SK-N-SH (cell line): ENCODE data around the gene WDR33. TPM values are rescaled to one million over a fixed set of nuclear protein-coding genes. Genes with fewer than 3 reads are reported as not detected.

Experiments used
- CTCF ChIA-PET: fragments of 300-600, 350-600 bp; formaldehyde crosslinking; extraction: SDS; loops from one replicate; lab custom pipeline; 2021; lab: Yijun Ruan, JAX
- POLR2A ChIA-PET: fragments of 350-600 bp; sonication (Branson Sonifier 250); formaldehyde crosslinking; extraction: SDS; loops from one replicate; lab custom pipeline; 2020; ENCODE audit warnings: antibody characterized with exemption, inconsistent platforms; lab: Yijun Ruan, JAX
- DNase-seq: peaks from one replicate; pipeline ENCODE4 v3.0.0; 2012
- H2AFZ ChIP-seq: fragments of 200-600 bp; sonication (generic); 2 replicates; pipeline ENCODE4 v1.8.1; 2016; ENCODE audit warnings: antibody characterized with exemption, mild to moderate bottlenecking, low read depth
- H3F3A ChIP-seq: fragments of 200-600 bp; sonication (generic); replicated peaks from 2 replicates; pipeline ENCODE3; 2016; ENCODE audit warnings: antibody characterized with exemption, mild to moderate bottlenecking; ENCODE audit not compliant: insufficient read depth
- H3K27ac ChIP-seq, 2 experiments: fragments of 200-500 bp in 1 of 2; fragments of 200-600 bp in 1 of 2; sonication (Bioruptor generic) in 1 of 2; sonication (generic), shearing (Covaris generic) in 1 of 2; 2 replicates each; pipeline versions ENCODE4 v1.5.1 to v1.6.1; 2014 to 2016; ENCODE audit warnings: low read depth in 2 of 2, inconsistent platforms in 1 of 2, low read length in 1 of 2, mild to moderate bottlenecking in 1 of 2, mixed read lengths in 1 of 2
- H3K27me3 ChIP-seq: fragments of 200-600 bp; sonication (generic), shearing (Covaris generic); 2 replicates; pipeline ENCODE4 v1.6.1; 2016; ENCODE audit warnings: mixed run types; ENCODE audit not compliant: insufficient read depth
- H3K36me3 ChIP-seq, 2 experiments: fragments of 200-500 bp in 1 of 2; fragments of 200-600 bp in 1 of 2; sonication (Bioruptor generic) in 1 of 2; sonication (generic) in 1 of 2; replicated peaks in 1 of 2; 2 replicates each; pipeline versions ENCODE3 to v1.5.1; 2014 to 2016; ENCODE audit warnings: low read length in 1 of 2, mild to moderate bottlenecking in 1 of 2; ENCODE audit not compliant: insufficient read depth in 2 of 2, control insufficient read depth in 1 of 2
- H3K4me1 ChIP-seq, 2 experiments: fragments of 200-500 bp in 1 of 2; fragments of 200-600 bp in 1 of 2; sonication (Bioruptor generic) in 1 of 2; sonication (generic), shearing (Covaris generic) in 1 of 2; 2 replicates each; pipeline versions ENCODE4 v1.5.1 to v1.6.1; 2014 to 2016; ENCODE audit warnings: low read depth in 1 of 2, low read length in 1 of 2, mixed run types in 1 of 2; ENCODE audit not compliant: insufficient read depth in 2 of 2, control insufficient read depth in 1 of 2
- H3K4me2 ChIP-seq: fragments of 200-600 bp; sonication (generic), shearing (Covaris generic); 2 replicates; pipeline ENCODE4 v1.6.1; 2017; ENCODE audit warnings: mixed run types
- H3K4me3 ChIP-seq, 2 experiments: fragments of 200-500 bp in 1 of 2; fragments of 200-600 bp in 1 of 2; sonication (Bioruptor generic) in 1 of 2; sonication (generic), shearing (Covaris generic) in 1 of 2; 2 replicates each; pipeline versions ENCODE4 v1.5.1 to v1.8.1; 2014 to 2016; ENCODE audit warnings: low read depth in 2 of 2, inconsistent platforms in 1 of 2, low read length in 1 of 2, mild to moderate bottlenecking in 1 of 2, mixed read lengths in 1 of 2, moderate library complexity in 1 of 2
- H3K79me2 ChIP-seq: fragments of 200-600 bp; sonication (generic); 2 replicates; pipeline ENCODE4 v1.8.1; 2017; ENCODE audit warnings: mild to moderate bottlenecking; ENCODE audit not compliant: insufficient read depth
- H3K9ac ChIP-seq: fragments of 200-600 bp; sonication (generic); 2 replicates; pipeline ENCODE4 v1.6.1; 2017; ENCODE audit warnings: mixed run types
- H3K9me2 ChIP-seq: fragments of 200-600 bp; sonication (generic); 2 replicates; pipeline ENCODE4 v1.6.1; 2017; ENCODE audit warnings: mixed run types
- H3K9me3 ChIP-seq: fragments of 200-600 bp; sonication (generic); 2 replicates; pipeline ENCODE4 v1.6.1; 2017; ENCODE audit warnings: mixed run types, mild to moderate bottlenecking, moderate library complexity
- H4K20me1 ChIP-seq: fragments of 200-600 bp; sonication (generic); 2 replicates; pipeline ENCODE4 v1.6.1; 2017; ENCODE audit warnings: mild to moderate bottlenecking, mixed run types; ENCODE audit not compliant: insufficient read depth
- EP300 ChIP-seq, 2 experiments: IDR thresholded peaks; 2 replicates each; pipeline versions ENCODE4 v1.4.0 to v1.6.1; 2012; ENCODE audit warnings: borderline replicate concordance in 1 of 2, low read depth in 1 of 2, low read length in 1 of 2
- EZH2phosphoT487 ChIP-seq: fragments of 200-600 bp; sonication (generic); IDR thresholded peaks from 2 replicates; pipeline ENCODE4 v1.6.1; 2017; ENCODE audit warnings: low read depth, mixed run types, mild to moderate bottlenecking, antibody characterized with exemption, moderate library complexity, borderline replicate concordance
- FOSL2 ChIP-seq: IDR thresholded peaks from 2 replicates; pipeline ENCODE4 v1.4.0; 2012; ENCODE audit warnings: low read depth, mild to moderate bottlenecking, moderate library complexity, borderline replicate concordance
- FOXM1 ChIP-seq: IDR thresholded peaks from 2 replicates; pipeline ENCODE4 v1.4.0; 2012; ENCODE audit warnings: low read depth, mild to moderate bottlenecking
- GABPA ChIP-seq: IDR thresholded peaks from 2 replicates; pipeline ENCODE4 v1.4.0; 2012; ENCODE audit warnings: low read depth, mild to moderate bottlenecking
- GATA2 ChIP-seq: sonication (generic); formaldehyde crosslinking; IDR thresholded peaks from 2 replicates; pipeline ENCODE4 v1.5.0; 2020; ENCODE audit warnings: mild to moderate bottlenecking, missing genetic modification reagents
- MXI1 ChIP-seq: IDR thresholded peaks from 2 replicates; pipeline ENCODE4 v1.6.1; 2012; ENCODE audit warnings: mild to moderate bottlenecking, low read depth, low read length, improper control_type of control experiment
- NFIC ChIP-seq: IDR thresholded peaks from 2 replicates; pipeline ENCODE4 v1.4.0; 2012; ENCODE audit warnings: borderline replicate concordance
- NRF1 ChIP-seq: IDR thresholded peaks from 2 replicates; pipeline ENCODE4 v1.6.1; 2012; ENCODE audit warnings: low read depth, mild to moderate bottlenecking, low read length
- RCOR1 ChIP-seq: fragments of 150-350 bp; IDR thresholded peaks from 2 replicates; pipeline ENCODE4 v1.6.1; 2017; ENCODE audit warnings: antibody characterized with exemption, low read length
- RFX5 ChIP-seq: IDR thresholded peaks from 2 replicates; pipeline ENCODE4 v1.6.1; 2012; ENCODE audit warnings: mild to moderate bottlenecking, improper control_type of control experiment, low read length
- RXRA ChIP-seq: IDR thresholded peaks from 2 replicates; pipeline ENCODE4 v1.4.0; 2012; ENCODE audit warnings: low read depth, mild to moderate bottlenecking, borderline replicate concordance
- TAF1 ChIP-seq: IDR thresholded peaks from 2 replicates; pipeline ENCODE4 v1.6.1; 2012; ENCODE audit warnings: low read depth, mild to moderate bottlenecking, low read length, moderate library complexity, borderline replicate concordance
- TCF12 ChIP-seq: IDR thresholded peaks from 2 replicates; pipeline ENCODE4 v1.4.0; 2012
- TEAD4 ChIP-seq: IDR thresholded peaks from 2 replicates; pipeline ENCODE4 v1.4.0; 2012; ENCODE audit warnings: mild to moderate bottlenecking, borderline replicate concordance; ENCODE audit not compliant: insufficient read depth
- YY1 ChIP-seq: IDR thresholded peaks from 2 replicates; pipeline ENCODE4 v1.4.0; 2012; ENCODE audit warnings: low read depth, mild to moderate bottlenecking
- WGBS: methylation state at CpG from one replicate; pipeline ENCODE4 v1.1.6; 2017; ENCODE audit warnings: low lambda C conversion rate; 5-methylcytosine and 5-hydroxymethylcytosine counted together
- polyA plus RNA-seq, 3 experiments: library from polyadenylated mRNA; depleted of rRNA; stranded (reverse); fragments of >200 nt; gene quantifications; 2 replicates each; pipeline ENCODE4 v1.2.3, GENCODE V29; 2012
- TF ChIP-seq, protein P1 (sequence below): IDR thresholded peaks from 2 replicates; pipeline ENCODE4; 2012
- TF ChIP-seq, protein P2 (sequence below): IDR thresholded peaks from 2 replicates; pipeline ENCODE4 v1.4.0; 2012; ENCODE audit warnings: low read depth
- TF ChIP-seq, protein P3 (sequence below): fragments of 150-350 bp; IDR thresholded peaks from 2 replicates; pipeline ENCODE4 v1.6.1; 2017; ENCODE audit warnings: antibody characterized with exemption, low read length, low read depth, borderline replicate concordance

WDR33 gene
- polyA plus RNA-seq, 1 of the 3 experiments (the other 2 are of a cell fraction): 12.4 TPM

DNA sequence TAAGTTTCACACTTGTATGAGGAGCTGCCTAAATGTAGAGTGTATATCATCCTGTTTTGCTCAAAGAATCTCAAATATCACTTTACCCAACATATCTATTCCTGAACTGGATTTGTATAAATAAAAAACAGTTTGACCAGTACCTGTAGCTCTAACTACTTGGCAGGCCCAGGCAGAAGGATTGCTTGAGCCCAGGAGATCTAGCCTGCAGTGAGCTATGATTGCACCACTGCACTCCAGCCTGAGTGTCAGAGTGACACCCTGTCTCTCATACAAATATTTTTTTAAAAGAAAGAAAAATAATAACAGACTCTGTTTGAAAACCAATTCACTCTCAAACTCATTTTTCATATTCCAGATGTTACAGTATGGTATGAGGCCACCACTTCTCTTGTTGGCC lies 127.9 kb downstream of the WDR33 start:
- CTCF ChIA-PET: interaction anchor here (0.8 to 5.2 kb wide), 4 partner anchors 12 to 92 kb away, joined by 3 to 19 read pairs (median 7); no protein-coding TSS in a partner anchor
- H3K27me3 ChIP-seq: no peaks in the 10 kb centered on the region
- POLR2A ChIA-PET: interaction anchor here (1.8 kb wide), 1 partner anchor 19 kb away, joined by 4 read pairs; no protein-coding TSS in a partner anchor

DNA sequence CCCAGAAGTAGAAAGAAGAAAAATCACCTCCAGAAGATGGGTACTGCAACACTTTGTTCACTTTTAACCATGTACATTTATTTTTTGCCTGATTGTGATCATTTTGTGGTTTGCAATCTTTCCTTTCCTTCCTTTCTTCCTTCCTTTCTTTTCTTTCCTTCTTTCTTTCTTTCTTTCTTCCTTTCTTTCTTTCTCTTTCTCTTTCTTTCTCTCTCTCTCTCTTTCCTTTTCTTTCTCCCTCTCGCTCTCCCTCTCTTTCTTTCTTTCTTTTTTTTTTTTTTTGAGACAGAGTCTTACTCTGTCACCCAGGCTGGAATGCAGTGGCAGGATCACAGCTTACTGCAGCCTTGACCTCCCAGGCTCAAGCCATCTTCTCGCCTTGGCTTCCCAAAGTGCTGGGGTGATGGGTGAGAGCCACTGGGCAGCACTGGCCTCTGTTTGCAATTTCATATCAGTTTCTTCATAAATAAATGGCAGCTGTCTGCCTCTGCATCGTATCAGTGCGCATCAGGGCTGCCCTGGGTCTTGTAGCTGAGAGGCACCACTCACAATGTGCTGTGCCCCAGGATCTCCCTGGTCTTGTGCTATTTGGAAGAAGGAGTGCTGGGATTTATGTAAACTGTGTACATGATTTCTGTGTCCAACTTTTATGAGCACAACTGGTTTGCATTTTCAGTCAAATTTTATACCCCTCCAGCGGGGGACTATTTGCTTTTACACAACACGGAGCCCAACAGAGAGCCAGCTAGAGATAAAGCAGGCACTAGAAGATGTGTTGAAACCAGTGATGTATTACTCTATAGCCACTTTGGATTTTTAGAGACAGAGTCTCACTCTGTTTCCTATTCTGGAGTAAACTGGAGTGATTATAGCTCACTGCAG lies 128.8 kb downstream of the WDR33 start:
- Histone ChIP-seq H3K27me3 (peaks cover 7% of the 10 kb centered on the region; the same call in 1 of the 2 replicates), H3K9me3 (no peaks in the 10 kb centered on the region), H3K4me2 (no peak overlapping the region), H3K36me3 (no peaks in the 10 kb centered on the region), H2AFZ (no peak overlapping the region), H3K4me3 (no peak overlapping the region), H4K20me1 (no peaks in the 10 kb centered on the region), H3K9me2 (no peaks in the 10 kb centered on the region), H3K9ac (no peak overlapping the region), H3K27ac (no peak overlapping the region), H3K79me2 (no peaks in the 10 kb centered on the region), H3F3A (no peaks in the 10 kb centered on the region), H3K4me1 (peaks cover 0 to 4% of the 10 kb centered on the region in 2 experiments; a peak in 1 of 4 replicates)
- peak; percentile 66 for DNase-seq
- TF ChIP-seq FOXM1 (no peak), TEAD4 (no peak), RXRA (no peak), NRF1 (no peak), NFIC (no peak), MXI1 (no peak), TAF1 (no peak), GATA2 (CRISPR knock-in tag) (peak; percentile 55), EP300 (IDR thresholded peaks at IDR 0.05; ENCODE audit: borderline replicate concordance in 1 of 2, low read depth in 1 of 2, low read length in 1 of 2) (no peak)
- 74% methylated on average over 6 of the region's 6 CpGs for WGBS
- ChIA-PET POLR2A (interaction anchor here (1.8 kb wide), 1 partner anchor 20 kb away, joined by 4 read pairs; no protein-coding TSS in a partner anchor), CTCF (interaction anchor here (0.8 to 5.2 kb wide), 4 partner anchors 13 to 91 kb away, joined by 3 to 19 read pairs (median 7); no protein-coding TSS in a partner anchor)

More for the DNA sequence above, 127.9 kb downstream of the WDR33 start:
- TF ChIP-seq EZH2phosphoT487: no peak
- TF ChIP-seq YY1: no peak
- no peak for TF ChIP-seq RFX5
- no peak for TF ChIP-seq FOSL2
- TF ChIP-seq RXRA: no peak
- TF ChIP-seq, protein P1, sequence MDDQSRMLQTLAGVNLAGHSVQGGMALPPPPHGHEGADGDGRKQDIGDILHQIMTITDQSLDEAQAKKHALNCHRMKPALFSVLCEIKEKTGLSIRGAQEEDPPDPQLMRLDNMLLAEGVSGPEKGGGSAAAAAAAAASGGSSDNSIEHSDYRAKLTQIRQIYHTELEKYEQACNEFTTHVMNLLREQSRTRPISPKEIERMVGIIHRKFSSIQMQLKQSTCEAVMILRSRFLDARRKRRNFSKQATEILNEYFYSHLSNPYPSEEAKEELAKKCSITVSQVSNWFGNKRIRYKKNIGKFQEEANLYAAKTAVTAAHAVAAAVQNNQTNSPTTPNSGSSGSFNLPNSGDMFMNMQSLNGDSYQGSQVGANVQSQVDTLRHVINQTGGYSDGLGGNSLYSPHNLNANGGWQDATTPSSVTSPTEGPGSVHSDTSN: no peak
- TF ChIP-seq RCOR1: no peak
- TF ChIP-seq, protein P2, sequence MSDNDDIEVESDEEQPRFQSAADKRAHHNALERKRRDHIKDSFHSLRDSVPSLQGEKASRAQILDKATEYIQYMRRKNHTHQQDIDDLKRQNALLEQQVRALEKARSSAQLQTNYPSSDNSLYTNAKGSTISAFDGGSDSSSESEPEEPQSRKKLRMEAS: no peak
- no peak for TF ChIP-seq TEAD4
- TF ChIP-seq, protein P3, sequence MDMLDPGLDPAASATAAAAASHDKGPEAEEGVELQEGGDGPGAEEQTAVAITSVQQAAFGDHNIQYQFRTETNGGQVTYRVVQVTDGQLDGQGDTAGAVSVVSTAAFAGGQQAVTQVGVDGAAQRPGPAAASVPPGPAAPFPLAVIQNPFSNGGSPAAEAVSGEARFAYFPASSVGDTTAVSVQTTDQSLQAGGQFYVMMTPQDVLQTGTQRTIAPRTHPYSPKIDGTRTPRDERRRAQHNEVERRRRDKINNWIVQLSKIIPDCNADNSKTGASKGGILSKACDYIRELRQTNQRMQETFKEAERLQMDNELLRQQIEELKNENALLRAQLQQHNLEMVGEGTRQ: no peak
- TF ChIP-seq TCF12: no peak
- TF ChIP-seq GABPA: no peak
- Histone ChIP-seq H3K36me3 (no peaks in the 10 kb centered on the region), H2AFZ (no peak overlapping the region), H3K9me2 (no peaks in the 10 kb centered on the region), H3K9me3 (0 out of 2 replicates have a peak, but pooled peaks cover under 1% of the 10 kb centered on the region), H4K20me1 (no peaks in the 10 kb centered on the region), H3K27ac (no peak overlapping the region), H3K4me2 (no peak overlapping the region), H3K4me3 (no peak overlapping the region), H3K4me1 (peaks cover 0 to 4% of the 10 kb centered on the region in 2 experiments; a peak in 1 of 4 replicates), H3F3A (no peaks in the 10 kb centered on the region), H3K79me2 (no peaks in the 10 kb centered on the region), H3K9ac (no peak overlapping the region)
- DNase-seq: no peak
